Neutrophil (primary cell): Measurements from ENCODE around the gene PDZD8.

Experiments used
- H3K27ac ChIP-seq: fragments of 200-600 bp; sonication (generic); 2 replicates; pipeline ENCODE4 v1.5.1; 2016; ENCODE audit warnings: mild to moderate bottlenecking, moderate library complexity
- H3K27me3 ChIP-seq: fragments of 200-600 bp; sonication (generic); 2 replicates; pipeline ENCODE4 v1.6.0; 2016; ENCODE audit warnings: mild to moderate bottlenecking
- H3K36me3 ChIP-seq: fragments of 200-600 bp; sonication (generic); 2 replicates; pipeline ENCODE4 v1.5.1; 2017
- H3K4me1 ChIP-seq, 2 experiments: fragments of 200-600 bp in 1 of 2; sonication (generic) in 1 of 2; 1 replicate in 1 of 2; 2 replicates in 1 of 2; pipeline versions ENCODE4 v1.5.1 to v1.6.1; 2013 to 2016; ENCODE audit warnings: low read depth in 1 of 2, low read length in 1 of 2, mild to moderate bottlenecking in 1 of 2, moderate library complexity in 1 of 2; ENCODE audit not compliant: control insufficient read depth in 1 of 2, insufficient read depth in 1 of 2
- H3K4me3 ChIP-seq, 2 experiments: fragments of 200-600 bp in 1 of 2; sonication (generic) in 1 of 2; 1 replicate in 1 of 2; 2 replicates in 1 of 2; pipeline ENCODE4 v1.5.1; 2013 to 2016; ENCODE audit warnings: low read depth in 1 of 2, low read length in 1 of 2, mild to moderate bottlenecking in 1 of 2, moderate library complexity in 1 of 2
- H3K9me3 ChIP-seq: fragments of 200-600 bp; sonication (generic); 2 replicates; pipeline ENCODE4 v1.5.1; 2016
- CTCF ChIP-seq: fragments of 200-600 bp; sonication (generic); IDR thresholded peaks from 2 replicates; pipeline ENCODE4 v1.5.1; 2016; ENCODE audit warnings: antibody characterized with exemption

PDZD8 gene

GRCh38 chr10:117346574-117346973, 28.7 kb downstream of the PDZD8 start:
- no peak for TF ChIP-seq CTCF
- no peak overlapping the region for H3K27ac ChIP-seq
- no peaks in the 10 kb centered on the region for H3K9me3 ChIP-seq
- H3K4me1 ChIP-seq, result peaks cover 42 to 85% of the 10 kb centered on the region in 2 experiments
- no peaks in the 10 kb centered on the region for H3K27me3 ChIP-seq
- H3K36me3 ChIP-seq, result no peaks in the 10 kb centered on the region
- H3K4me3 ChIP-seq, result no peak overlapping the region

GRCh38 chr10:117345143-117345542, 30.1 kb downstream of the PDZD8 start:
- no peaks in the 10 kb centered on the region for H3K27me3 ChIP-seq
- H3K4me1 ChIP-seq, result peaks cover 43 to 81% of the 10 kb centered on the region in 2 experiments
- peaks cover 8% of the 10 kb centered on the region for H3K36me3 ChIP-seq
- H3K9me3 ChIP-seq, result no peaks in the 10 kb centered on the region
- TF ChIP-seq CTCF, result no peak
- peak overlapping the region; percentile 74 for H3K27ac ChIP-seq
- no peak overlapping the region for H3K4me3 ChIP-seq

- peaks cover 34 to 74% of the 10 kb centered on the region in 2 experiments for H3K4me1 ChIP-seq
- H3K4me3 ChIP-seq, result no peak overlapping the region
- no peaks in the 10 kb centered on the region for H3K27me3 ChIP-seq
- peak overlapping the region; percentile 74 for H3K27ac ChIP-seq
- TF ChIP-seq CTCF, result no peak
- H3K9me3 ChIP-seq, result no peaks in the 10 kb centered on the region
- peaks cover 8% of the 10 kb centered on the region for H3K36me3 ChIP-seq
These were observed 32.6 kb downstream of the PDZD8 start for GRCh38 chr10:117342641-117343040.

GRCh38 chr10:117341061-117341460, 34.2 kb downstream of the PDZD8 start:
- Histone ChIP-seq H3K27ac (peak overlapping the region; percentile 74), H3K4me1 (peaks cover 36 to 72% of the 10 kb centered on the region in 2 experiments), H3K4me3 (no peak overlapping the region), H3K9me3 (no peaks in the 10 kb centered on the region), H3K27me3 (no peaks in the 10 kb centered on the region), H3K36me3 (peaks cover 8% of the 10 kb centered on the region)
- no peak for TF ChIP-seq CTCF

GRCh38 chr10:117339979-117340378, 35.3 kb downstream of the PDZD8 start:
- Histone ChIP-seq H3K36me3 (peaks cover 8% of the 10 kb centered on the region), H3K27ac (peak overlapping the region; percentile 74), H3K27me3 (no peaks in the 10 kb centered on the region), H3K4me1 (peaks cover 29 to 72% of the 10 kb centered on the region in 2 experiments), H3K9me3 (no peaks in the 10 kb centered on the region), H3K4me3 (no peak overlapping the region)
- no peak for TF ChIP-seq CTCF

GRCh38 chr10:117339578-117339977, 35.7 kb downstream of the PDZD8 start:
- H3K4me1 ChIP-seq, result peaks cover 27 to 68% of the 10 kb centered on the region in 2 experiments
- peak overlapping the region; percentile 74 for H3K27ac ChIP-seq
- H3K9me3 ChIP-seq, result no peaks in the 10 kb centered on the region
- TF ChIP-seq CTCF, result no peak
- no peak overlapping the region for H3K4me3 ChIP-seq
- peaks cover 8% of the 10 kb centered on the region for H3K36me3 ChIP-seq
- no peaks in the 10 kb centered on the region for H3K27me3 ChIP-seq
